Endothelial cell of umbilical vein (primary cell): ENCODE measurements around the gene PIK3C2G. TPM values are rescaled to one million over a fixed set of nuclear protein-coding genes. Genes with fewer than 3 reads are reported as not detected.

Experiments used
- BruUV-seq: library from RNA; stranded (reverse); fragments of 400-500 nt; replicated peaks from 2 replicates; lab custom pipeline; 2021; lab: Mats Ljungman, UMichigan
- CTCF ChIA-PET: fragments of 300-600, 350-600 bp; sonication (Branson Sonifier 250); formaldehyde crosslinking; loops from one replicate; lab custom pipeline; 2021; ENCODE audit warnings: antibody characterized with exemption, inconsistent platforms; lab: Charles Lee
- POLR2A ChIA-PET: fragments of 300-600, 350-600 bp; sonication (Branson Sonifier 250); formaldehyde crosslinking; loops from one replicate; lab custom pipeline; 2021; ENCODE audit warnings: antibody characterized with exemption, inconsistent platforms; lab: Charles Lee
- DNase-seq: peaks from one replicate; pipeline ENCODE4 v3.0.0-alpha.2; 2011; ENCODE audit warnings: low read depth, low spot score
- FAIRE-seq: peaks from 2 replicates; lab custom pipeline; 2011; peaks lifted over from hg19 to GRCh38; lab: Jason Lieb, UNC
- H2AFZ ChIP-seq: 2 replicates; pipeline ENCODE4 v1.6.0; 2012; ENCODE audit warnings: low read depth, low read length, control low read depth, inconsistent platforms
- H3K27ac ChIP-seq: 2 replicates; pipeline ENCODE4 v1.5.1; 2011; ENCODE audit warnings: low read depth, mild to moderate bottlenecking, control low read depth, low read length, moderate library complexity; ENCODE audit not compliant: insufficient read depth
- H3K27me3 ChIP-seq, 2 experiments: 2 replicates each; pipeline versions ENCODE4 v1.6.0 to v1.6.1; 2011; ENCODE audit warnings: low read length in 2 of 2, mixed read lengths in 1 of 2; ENCODE audit not compliant: control insufficient read depth in 2 of 2, insufficient read depth in 2 of 2
- H3K36me3 ChIP-seq, 2 experiments: 2 replicates in 1 of 2; 3 replicates in 1 of 2; pipeline ENCODE4 v1.5.1; 2011; ENCODE audit warnings: low read length in 2 of 2, mild to moderate bottlenecking in 1 of 2, moderate library complexity in 1 of 2; ENCODE audit not compliant: control insufficient read depth in 2 of 2, insufficient read depth in 2 of 2; ENCODE audit errors: extremely low read depth in 1 of 2
- H3K4me1 ChIP-seq: 3 replicates; pipeline ENCODE4 v1.5.1; 2011; ENCODE audit warnings: mild to moderate bottlenecking, low read length; ENCODE audit not compliant: control insufficient read depth, insufficient read depth; ENCODE audit errors: extremely low read depth
- H3K4me2 ChIP-seq: 2 replicates; pipeline ENCODE4 v1.6.1; 2011; ENCODE audit warnings: low read length, control low read depth, mixed read lengths; ENCODE audit not compliant: insufficient read depth
- H3K4me3 ChIP-seq, 3 experiments: fragments of 200-600 bp in 1 of 3; sonication (generic), shearing (Covaris generic) in 1 of 3; replicated peaks in 1 of 3; 2 replicates each; pipeline ENCODE4 v1.5.1; 2011 to 2016; ENCODE audit warnings: control low read depth in 3 of 3, low read length in 3 of 3, mild to moderate bottlenecking in 2 of 3, inconsistent platforms in 1 of 3, low read depth in 1 of 3, moderate library complexity in 1 of 3; ENCODE audit not compliant: insufficient read depth in 1 of 3
- H3K79me2 ChIP-seq: 2 replicates; pipeline ENCODE4 v1.6.0; 2012; ENCODE audit warnings: low read length, inconsistent platforms; ENCODE audit not compliant: control insufficient read depth, insufficient read depth
- H3K9ac ChIP-seq: replicated peaks from 2 replicates; pipeline ENCODE3; 2011; ENCODE audit warnings: low read length, control low read depth; ENCODE audit not compliant: insufficient read depth; ENCODE audit errors: extremely low read depth
- H3K9me1 ChIP-seq: replicated peaks from 3 replicates; pipeline ENCODE4 v1.6.0; 2011; ENCODE audit warnings: mild to moderate bottlenecking, low read length; ENCODE audit not compliant: control insufficient read depth, insufficient read depth; ENCODE audit errors: extremely low read depth
- H3K9me3 ChIP-seq: replicated peaks from 2 replicates; pipeline ENCODE4 v1.5.1; 2012; ENCODE audit warnings: low read length, inconsistent platforms; ENCODE audit not compliant: control insufficient read depth, insufficient read depth
- H4K20me1 ChIP-seq: replicated peaks from 2 replicates; pipeline ENCODE3; 2011; ENCODE audit warnings: mild to moderate bottlenecking, low read length; ENCODE audit not compliant: control insufficient read depth, insufficient read depth; ENCODE audit errors: extremely low read depth
- EZH2 ChIP-seq: IDR thresholded peaks from 2 replicates; pipeline ENCODE4 v1.6.1; 2012; ENCODE audit warnings: borderline replicate concordance, low read depth, mild to moderate bottlenecking, moderate library complexity, low read length, inconsistent platforms; ENCODE audit not compliant: severe bottlenecking
- FOS ChIP-seq: IDR thresholded peaks from 2 replicates; pipeline ENCODE4 v1.6.1; 2011; ENCODE audit warnings: mild to moderate bottlenecking, low read length, moderate library complexity, borderline replicate concordance; ENCODE audit not compliant: insufficient read depth
- GATA2 ChIP-seq: IDR thresholded peaks from 2 replicates; pipeline ENCODE4 v1.7.0; 2011; ENCODE audit warnings: low read depth, mild to moderate bottlenecking, moderate library complexity, mixed read lengths, low read length; ENCODE audit not compliant: insufficient read length, insufficient read depth
- JUN ChIP-seq: IDR thresholded peaks from 2 replicates; pipeline ENCODE4 v1.6.1; 2011; ENCODE audit warnings: borderline replicate concordance, low read depth; ENCODE audit not compliant: insufficient read length, insufficient read depth
- MYC ChIP-seq: IDR thresholded peaks from one replicate; pipeline ENCODE4 v1.6.1; 2011; ENCODE audit warnings: mild to moderate bottlenecking, low read depth, low read length
- POLR2A ChIP-seq: IDR thresholded peaks from 2 replicates; pipeline ENCODE4 v1.6.1; 2012; ENCODE audit warnings: low read depth, mild to moderate bottlenecking, control low read depth, low read length
- POLR2AphosphoS5 ChIP-seq: IDR thresholded peaks from 2 replicates; pipeline ENCODE4 v1.6.1; 2012; ENCODE audit warnings: low read depth, mild to moderate bottlenecking, control low read depth, low read length, moderate library complexity; ENCODE audit not compliant: insufficient read depth
- dilution Hi-C: fragments of 300-500 bp; cut with MboI; formaldehyde crosslinking; loops from one replicate; pipeline ENCODE4 v1.15.0; 2019; ENCODE audit warnings: low sequenced_read_pairs; ENCODE audit not compliant: extremely low pct_ligation_motif_present
- intact Hi-C: fragments of 100-400 bp; cut with micrococcal nuclease; formaldehyde crosslinking; loops from one replicate; pipeline ENCODE4 v1.10.0; 2022
- polyA plus RNA-seq, 4 experiments: library from polyadenylated mRNA; depleted of rRNA in 3 of 4; stranded (reverse) in 3 of 4; unstranded in 1 of 4; fragments of >200 nt; gene quantifications; 2 replicates each; pipeline versions ENCODE4 v1.2.1 to v1.2.3, GENCODE V29; 2011 to 2012; ENCODE audit warnings: missing spikeins in 1 of 4
- total RNA-seq: library from RNA; stranded (reverse); gene quantifications from 2 replicates; pipeline ENCODE4 v1.2.3, GENCODE V29; 2021
- TF ChIP-seq, protein P1 (sequence below): IDR thresholded peaks from 2 replicates; pipeline ENCODE4 v1.6.1; 2011; ENCODE audit not compliant: insufficient read depth, insufficient read length
- TF ChIP-seq, protein P2 (sequence below), 2 donors: IDR thresholded peaks; 1 replicate in 1 of 2; 2 replicates in 1 of 2; pipeline ENCODE4 v1.5.1; 2011; ENCODE audit warnings: low read length in 2 of 2, mild to moderate bottlenecking in 2 of 2, moderate library complexity in 2 of 2, control low read depth in 1 of 2, inconsistent platforms in 1 of 2, low read depth in 1 of 2; ENCODE audit not compliant: insufficient read depth in 1 of 2; ENCODE audit errors: extremely low read depth in 1 of 2

PIK3C2G gene
- total and polyA plus RNA-seq, 2 donors (not counting 3 experiments of a cell fraction or from before 2014, with no cell fraction given), result not detected

DNA sequence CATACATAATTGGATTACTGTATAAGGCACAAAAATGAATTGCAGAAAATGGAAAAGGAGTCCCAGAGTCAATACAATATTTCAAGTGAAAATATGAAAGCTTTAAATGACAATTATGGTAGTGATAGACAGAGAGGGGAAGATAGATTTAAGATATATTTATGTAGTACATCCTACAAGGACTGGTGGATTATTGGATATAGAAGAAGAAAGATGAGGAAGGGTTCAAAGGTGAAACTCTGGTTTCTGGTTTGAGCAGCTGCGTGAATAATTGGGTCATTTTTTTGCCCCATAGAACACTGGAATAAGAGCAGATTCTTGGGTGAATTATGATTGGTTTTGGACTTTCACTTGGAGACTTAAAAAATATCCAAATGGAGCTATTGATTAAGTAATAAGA is 19.4 kb downstream of the PIK3C2G start:
- Histone ChIP-seq H3K27ac (no peak overlapping the region), H3K27me3 (no peaks in the 10 kb centered on the region), H3K9ac (no peak overlapping the region), H3K9me1 (no peaks in the 10 kb centered on the region), H4K20me1 (no peaks in the 10 kb centered on the region), H3K9me3 (no peaks in the 10 kb centered on the region), H2AFZ (no peak overlapping the region), H3K36me3 (no peaks in the 10 kb centered on the region), H3K4me1 (peaks cover 6% of the 10 kb centered on the region), H3K79me2 (no peaks in the 10 kb centered on the region), H3K4me2 (no peak overlapping the region), H3K4me3 (no peak overlapping the region)
- POLR2A ChIA-PET, result no interaction called here
- no TSS peak for BruUV-seq
- dilution Hi-C loops (no loop called here), intact Hi-C loops (no loop called here)
- CTCF ChIA-PET, result interaction anchor here (1.8 kb wide), 1 partner anchor 31 kb away, joined by 7 read pairs; no protein-coding TSS in a partner anchor
- no peak for FAIRE-seq
- DNase-seq, result no peak
- TF ChIP-seq JUN (no peak), POLR2A (no peak), GATA2 (no peak), EZH2 (no peak), MYC (no peak), FOS (no peak), POLR2AphosphoS5 (no peak)
- TF ChIP-seq, protein P1, sequence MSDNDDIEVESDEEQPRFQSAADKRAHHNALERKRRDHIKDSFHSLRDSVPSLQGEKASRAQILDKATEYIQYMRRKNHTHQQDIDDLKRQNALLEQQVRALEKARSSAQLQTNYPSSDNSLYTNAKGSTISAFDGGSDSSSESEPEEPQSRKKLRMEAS, result no peak
- TF ChIP-seq, protein P2, sequence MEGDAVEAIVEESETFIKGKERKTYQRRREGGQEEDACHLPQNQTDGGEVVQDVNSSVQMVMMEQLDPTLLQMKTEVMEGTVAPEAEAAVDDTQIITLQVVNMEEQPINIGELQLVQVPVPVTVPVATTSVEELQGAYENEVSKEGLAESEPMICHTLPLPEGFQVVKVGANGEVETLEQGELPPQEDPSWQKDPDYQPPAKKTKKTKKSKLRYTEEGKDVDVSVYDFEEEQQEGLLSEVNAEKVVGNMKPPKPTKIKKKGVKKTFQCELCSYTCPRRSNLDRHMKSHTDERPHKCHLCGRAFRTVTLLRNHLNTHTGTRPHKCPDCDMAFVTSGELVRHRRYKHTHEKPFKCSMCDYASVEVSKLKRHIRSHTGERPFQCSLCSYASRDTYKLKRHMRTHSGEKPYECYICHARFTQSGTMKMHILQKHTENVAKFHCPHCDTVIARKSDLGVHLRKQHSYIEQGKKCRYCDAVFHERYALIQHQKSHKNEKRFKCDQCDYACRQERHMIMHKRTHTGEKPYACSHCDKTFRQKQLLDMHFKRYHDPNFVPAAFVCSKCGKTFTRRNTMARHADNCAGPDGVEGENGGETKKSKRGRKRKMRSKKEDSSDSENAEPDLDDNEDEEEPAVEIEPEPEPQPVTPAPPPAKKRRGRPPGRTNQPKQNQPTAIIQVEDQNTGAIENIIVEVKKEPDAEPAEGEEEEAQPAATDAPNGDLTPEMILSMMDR (IDR thresholded peaks at IDR 0.05; ENCODE audit: extremely low read depth in 1 of 2, insufficient read depth in 1 of 2, low read depth in 1 of 2, low read length in 2 of 2), result no peak
